ENCODE measurements around the gene SLC25A24.

GRCh38 chr1:108129999-108130398, 70.1 kb downstream of the SLC25A24 start:
- no peak for TF ChIP-seq POLR2A (IDR thresholded peaks at IDR 0.05)
- TF ChIP-seq, protein P1, sequence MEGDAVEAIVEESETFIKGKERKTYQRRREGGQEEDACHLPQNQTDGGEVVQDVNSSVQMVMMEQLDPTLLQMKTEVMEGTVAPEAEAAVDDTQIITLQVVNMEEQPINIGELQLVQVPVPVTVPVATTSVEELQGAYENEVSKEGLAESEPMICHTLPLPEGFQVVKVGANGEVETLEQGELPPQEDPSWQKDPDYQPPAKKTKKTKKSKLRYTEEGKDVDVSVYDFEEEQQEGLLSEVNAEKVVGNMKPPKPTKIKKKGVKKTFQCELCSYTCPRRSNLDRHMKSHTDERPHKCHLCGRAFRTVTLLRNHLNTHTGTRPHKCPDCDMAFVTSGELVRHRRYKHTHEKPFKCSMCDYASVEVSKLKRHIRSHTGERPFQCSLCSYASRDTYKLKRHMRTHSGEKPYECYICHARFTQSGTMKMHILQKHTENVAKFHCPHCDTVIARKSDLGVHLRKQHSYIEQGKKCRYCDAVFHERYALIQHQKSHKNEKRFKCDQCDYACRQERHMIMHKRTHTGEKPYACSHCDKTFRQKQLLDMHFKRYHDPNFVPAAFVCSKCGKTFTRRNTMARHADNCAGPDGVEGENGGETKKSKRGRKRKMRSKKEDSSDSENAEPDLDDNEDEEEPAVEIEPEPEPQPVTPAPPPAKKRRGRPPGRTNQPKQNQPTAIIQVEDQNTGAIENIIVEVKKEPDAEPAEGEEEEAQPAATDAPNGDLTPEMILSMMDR (IDR thresholded peaks at IDR 0.05): no peak

Measured in heart left ventricle (tissue), 13 donors.